ENCODE results near the gene SEMA5B. TPM values are rescaled to one million over a fixed set of nuclear protein-coding genes. Genes with fewer than 3 reads are reported as not detected.

Gene SEMA5B
- total RNA-seq, 3 donors from 2014 or later = 0.15 to 0.33 (median 0.32) TPM

- no peak overlapping the region for H3K27ac ChIP-seq
- H3K4me1 ChIP-seq = no peaks in the 10 kb centered on the region
- H3K36me3 ChIP-seq = no peaks in the 10 kb centered on the region
- intact Hi-C loops (cut with DNase I; ENCODE audit: low total_unique reads) = no loop called here
- H3K4me3 ChIP-seq = no peak overlapping the region
- TF ChIP-seq POLR2A (IDR thresholded peaks at IDR 0.05) = no peak
- TF ChIP-seq POLR2AphosphoS5 (IDR thresholded peaks at IDR 0.05) = no peak
- no peak for TF ChIP-seq CTCF (IDR thresholded peaks at IDR 0.05)
- no peaks in the 10 kb centered on the region for H3K9me3 ChIP-seq
- no peak for DNase-seq (ENCODE audit: low spot score in 2 of 2)
- H3K27me3 ChIP-seq = no peaks in the 10 kb centered on the region
These were observed 25.3 kb downstream of the SEMA5B start for GRCh38 chr3:123002100-123002748.

GRCh38 chr3:122998856-122999255, 28.7 kb downstream of the SEMA5B start:
- Histone ChIP-seq H3K27me3 (peaks cover 0 to under 1% of the 10 kb centered on the region in 2 donors), H3K4me1 (no peaks in the 10 kb centered on the region), H3K9me3 (no peaks in the 10 kb centered on the region), H3K36me3 (no peaks in the 10 kb centered on the region), H3K27ac (no peak overlapping the region), H3K4me3 (no peak overlapping the region)
- DNase-seq (ENCODE audit: low spot score in 2 of 2) = no peak
- intact Hi-C loops (cut with DNase I; ENCODE audit: low total_unique reads) = no loop called here
- no peak for TF ChIP-seq POLR2A (IDR thresholded peaks at IDR 0.05)
- no peak for TF ChIP-seq CTCF (IDR thresholded peaks at IDR 0.05)

DNA sequence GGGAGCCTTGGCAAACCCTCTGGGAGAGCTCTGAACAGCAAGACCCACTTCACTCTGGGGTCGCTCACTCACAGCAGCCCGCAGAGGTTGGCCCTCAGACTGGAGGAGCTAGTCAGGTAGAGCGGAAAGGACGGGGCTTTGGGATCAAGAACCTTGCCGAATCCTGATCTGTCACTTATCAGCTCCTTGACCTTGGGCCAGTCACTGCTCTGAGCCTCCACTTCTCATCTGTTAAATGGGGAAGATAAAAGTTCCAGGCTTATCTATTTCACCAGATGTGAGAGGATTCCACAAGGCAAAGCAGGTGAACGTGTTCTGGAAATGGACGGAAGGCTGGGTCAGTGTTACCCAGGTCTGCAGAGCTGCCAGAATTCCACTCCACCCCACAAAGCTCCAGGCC, 29.4 kb downstream of the SEMA5B start:
- Histone ChIP-seq H3K4me1 (no peaks in the 10 kb centered on the region), H3K9me3 (no peaks in the 10 kb centered on the region), H3K36me3 (no peaks in the 10 kb centered on the region), H3K4me3 (no peak overlapping the region), H3K27me3 (peaks cover 0 to 6% of the 10 kb centered on the region in 2 donors), H3K27ac (no peak overlapping the region)
- TF ChIP-seq POLR2AphosphoS5 (IDR thresholded peaks at IDR 0.05) (no peak), POLR2A (IDR thresholded peaks at IDR 0.05) (no peak), CTCF (IDR thresholded peaks at IDR 0.05) (no peak)
- intact Hi-C loops (cut with DNase I; ENCODE audit: low total_unique reads) = no loop called here
- no peak for DNase-seq (ENCODE audit: low spot score in 2 of 2)

GRCh38 chr3:122996038-122996580, 31.5 kb downstream of the SEMA5B start:
- no peak overlapping the region for H3K27ac ChIP-seq
- H3K27me3 ChIP-seq = peaks cover 0 to 13% of the 10 kb centered on the region in 2 donors
- H3K4me1 ChIP-seq = no peaks in the 10 kb centered on the region
- DNase-seq (ENCODE audit: low spot score in 2 of 2) = no peak
- intact Hi-C loops (cut with DNase I; ENCODE audit: low total_unique reads) = no loop called here
- no peaks in the 10 kb centered on the region for H3K9me3 ChIP-seq
- no peaks in the 10 kb centered on the region for H3K36me3 ChIP-seq
- H3K4me3 ChIP-seq = no peak overlapping the region
- TF ChIP-seq CTCF (IDR thresholded peaks at IDR 0.05) (no peak), POLR2AphosphoS5 (IDR thresholded peaks at IDR 0.05) (no peak), POLR2A (IDR thresholded peaks at IDR 0.05) (no peak)

DNA sequence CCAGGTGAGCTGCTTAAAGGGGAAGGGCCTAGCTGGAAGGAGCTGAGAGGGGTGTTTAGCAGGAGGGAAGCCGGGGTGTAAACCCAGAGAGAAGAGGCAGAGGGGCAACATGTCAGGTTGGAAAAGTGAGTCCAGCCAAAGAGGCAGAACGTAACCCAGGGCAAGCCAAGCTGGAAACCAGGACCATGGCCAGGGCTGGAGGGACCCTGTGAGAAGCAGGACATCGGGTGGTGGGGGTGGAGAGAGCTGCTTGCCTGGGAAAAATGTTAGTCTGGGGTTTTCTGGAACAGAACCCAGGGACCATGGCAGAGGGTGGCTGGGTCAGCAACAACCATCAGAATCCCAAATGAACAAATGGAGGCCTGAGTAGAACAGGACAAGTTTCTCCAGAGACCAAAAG, 32.6 kb downstream of the SEMA5B start:
- intact Hi-C loops (cut with DNase I; ENCODE audit: low total_unique reads) = no loop called here
- Histone ChIP-seq H3K4me3 (no peak overlapping the region), H3K27ac (no peak overlapping the region), H3K27me3 (peaks cover 0 to 25% of the 10 kb centered on the region in 2 donors), H3K9me3 (no peaks in the 10 kb centered on the region), H3K4me1 (no peaks in the 10 kb centered on the region), H3K36me3 (no peaks in the 10 kb centered on the region)
- no peak for DNase-seq (ENCODE audit: low spot score in 2 of 2)
- no peak for TF ChIP-seq CTCF (IDR thresholded peaks at IDR 0.05)
- no peak for TF ChIP-seq POLR2AphosphoS5 (IDR thresholded peaks at IDR 0.05)
- no peak for TF ChIP-seq POLR2A (IDR thresholded peaks at IDR 0.05)

All from breast epithelium (tissue), 4 donors.